COLO829 (cell line): ENCODE measurements around the gene RHAG.
"Not testable (repeated sequence)": the region's sequence is repeated elsewhere in the genome, so short reads cannot be mapped to it uniquely, and the experiment has no call there.

Experiments
- DNase-seq: peaks from one replicate; pipeline ENCODE4 v3.0.0; 2012; ENCODE audit warnings: low spot score

The RHAG gene

GRCh38 chr6:49635978-49636712 is 494 bp downstream of the RHAG start:
- no peak for DNase-seq

GRCh38 chr6:49635480-49635879 is 1.2 kb downstream of the RHAG start:
- DNase-seq, result no peak

GRCh38 chr6:49634836-49635218 is 1.8 kb downstream of the RHAG start:
- no peak for DNase-seq

GRCh38 chr6:49634092-49634835 is 2.4 kb downstream of the RHAG start:
- no peak for DNase-seq

GRCh38 chr6:49633541-49633940 is 3.1 kb downstream of the RHAG start:
- no peak for DNase-seq

GRCh38 chr6:49632727-49633126 is 3.9 kb downstream of the RHAG start:
- DNase-seq, result no peak

- not testable (repeated sequence) for DNase-seq
Measured at GRCh38 chr6:49629485-49630088, 7.1 kb downstream of the RHAG start.

GRCh38 chr6:49626811-49627210 is 9.8 kb downstream of the RHAG start:
- DNase-seq, result no peak

- no peak for DNase-seq
Measured at GRCh38 chr6:49618257-49618656, 18.4 kb downstream of the RHAG start.

- DNase-seq, result not testable (repeated sequence)
Measured at GRCh38 chr6:49614144-49614543, 22.5 kb downstream of the RHAG start.

GRCh38 chr6:49609285-49609684 is 27.4 kb downstream of the RHAG start:
- DNase-seq, result no peak

GRCh38 chr6:49608275-49608674 is 28.4 kb downstream of the RHAG start:
- DNase-seq, result not testable (repeated sequence)

- no peak for DNase-seq
Measured at GRCh38 chr6:49607391-49607982, 29.2 kb downstream of the RHAG start.

- peak; percentile 89 for DNase-seq
Measured at GRCh38 chr6:49606721-49607390, 29.8 kb downstream of the RHAG start.

GRCh38 chr6:49604080-49604479 is 32.6 kb downstream of the RHAG start:
- not testable (repeated sequence) for DNase-seq

GRCh38 chr6:49587262-49587661 is 49.4 kb downstream of the RHAG start:
- not testable (repeated sequence) for DNase-seq

- no peak for DNase-seq
Measured at GRCh38 chr6:49582529-49582928, 54.1 kb downstream of the RHAG start.

GRCh38 chr6:49579649-49580048 is 57.0 kb downstream of the RHAG start:
- no peak for DNase-seq

- DNase-seq, result no peak
Measured at GRCh38 chr6:49576618-49577017, 60.0 kb downstream of the RHAG start.

GRCh38 chr6:49570474-49571079 is 66.1 kb downstream of the RHAG start:
- peak; percentile 25 for DNase-seq

- DNase-seq, result peak; percentile 53
Measured at GRCh38 chr6:49565855-49566254, 70.8 kb downstream of the RHAG start.

GRCh38 chr6:49565261-49565660 is 71.4 kb downstream of the RHAG start:
- no peak for DNase-seq
